LNCaP clone FGC (cell line): ENCODE data around the gene CLDN14.

Experiments used
- DNase-seq: peaks from one replicate; pipeline ENCODE4 v3.0.0-alpha.2; 2011; ENCODE audit warnings: low read depth
- H3K4me3 ChIP-seq: 2 replicates; pipeline ENCODE4 v1.5.1; 2011; ENCODE audit warnings: mild to moderate bottlenecking, low read depth, low read length, control low read depth
- TF ChIP-seq, protein P1 (sequence below): IDR thresholded peaks from 2 replicates; pipeline ENCODE4 v1.5.1; 2012; ENCODE audit warnings: mild to moderate bottlenecking; ENCODE audit not compliant: control insufficient read depth, insufficient read depth; ENCODE audit errors: extremely low read depth

Gene CLDN14

DNA sequence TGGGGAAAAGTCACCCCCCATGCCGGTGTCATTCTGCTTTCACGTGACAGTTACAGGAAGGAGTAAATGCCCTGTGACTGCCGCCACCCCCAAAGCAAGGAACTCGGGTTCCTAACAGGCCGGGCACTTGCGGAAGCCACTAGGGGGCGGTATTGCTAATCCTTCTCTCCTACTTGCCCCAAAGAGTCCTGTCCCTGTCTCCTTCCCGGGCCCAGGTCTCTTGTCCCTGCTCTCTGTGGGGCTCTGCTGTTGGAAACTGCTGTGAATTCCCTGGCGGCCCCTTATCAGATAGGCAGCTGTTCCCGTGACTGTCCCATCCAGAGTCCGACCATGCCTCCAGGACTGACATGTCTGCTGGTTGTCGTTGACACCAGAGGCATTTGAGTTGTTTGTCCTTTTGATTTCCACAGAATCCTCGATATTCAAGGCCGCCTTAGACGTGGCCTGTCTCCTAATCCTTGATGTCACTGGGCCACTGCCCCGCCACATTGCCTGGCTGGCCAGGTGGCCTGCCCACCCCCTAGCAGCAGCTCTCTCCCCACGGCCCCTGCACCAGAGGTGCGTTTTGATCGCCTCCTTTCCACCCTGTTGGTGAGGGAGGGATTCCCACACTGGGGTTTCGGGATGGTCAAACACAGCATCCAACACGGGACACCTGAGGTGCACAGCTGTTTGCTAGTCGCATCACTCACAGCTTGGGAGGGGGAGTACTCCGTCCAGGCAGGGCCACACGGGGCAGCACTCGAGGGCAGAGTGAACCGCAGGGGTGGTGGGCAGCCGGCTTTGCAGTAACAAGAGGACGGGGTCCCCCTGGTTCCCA, 57.4 kb downstream of the CLDN14 start:
- H3K4me3 ChIP-seq = no peak overlapping the region
- peak; percentile 10 for DNase-seq
- TF ChIP-seq, protein P1, sequence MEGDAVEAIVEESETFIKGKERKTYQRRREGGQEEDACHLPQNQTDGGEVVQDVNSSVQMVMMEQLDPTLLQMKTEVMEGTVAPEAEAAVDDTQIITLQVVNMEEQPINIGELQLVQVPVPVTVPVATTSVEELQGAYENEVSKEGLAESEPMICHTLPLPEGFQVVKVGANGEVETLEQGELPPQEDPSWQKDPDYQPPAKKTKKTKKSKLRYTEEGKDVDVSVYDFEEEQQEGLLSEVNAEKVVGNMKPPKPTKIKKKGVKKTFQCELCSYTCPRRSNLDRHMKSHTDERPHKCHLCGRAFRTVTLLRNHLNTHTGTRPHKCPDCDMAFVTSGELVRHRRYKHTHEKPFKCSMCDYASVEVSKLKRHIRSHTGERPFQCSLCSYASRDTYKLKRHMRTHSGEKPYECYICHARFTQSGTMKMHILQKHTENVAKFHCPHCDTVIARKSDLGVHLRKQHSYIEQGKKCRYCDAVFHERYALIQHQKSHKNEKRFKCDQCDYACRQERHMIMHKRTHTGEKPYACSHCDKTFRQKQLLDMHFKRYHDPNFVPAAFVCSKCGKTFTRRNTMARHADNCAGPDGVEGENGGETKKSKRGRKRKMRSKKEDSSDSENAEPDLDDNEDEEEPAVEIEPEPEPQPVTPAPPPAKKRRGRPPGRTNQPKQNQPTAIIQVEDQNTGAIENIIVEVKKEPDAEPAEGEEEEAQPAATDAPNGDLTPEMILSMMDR = peak; percentile 60

DNA sequence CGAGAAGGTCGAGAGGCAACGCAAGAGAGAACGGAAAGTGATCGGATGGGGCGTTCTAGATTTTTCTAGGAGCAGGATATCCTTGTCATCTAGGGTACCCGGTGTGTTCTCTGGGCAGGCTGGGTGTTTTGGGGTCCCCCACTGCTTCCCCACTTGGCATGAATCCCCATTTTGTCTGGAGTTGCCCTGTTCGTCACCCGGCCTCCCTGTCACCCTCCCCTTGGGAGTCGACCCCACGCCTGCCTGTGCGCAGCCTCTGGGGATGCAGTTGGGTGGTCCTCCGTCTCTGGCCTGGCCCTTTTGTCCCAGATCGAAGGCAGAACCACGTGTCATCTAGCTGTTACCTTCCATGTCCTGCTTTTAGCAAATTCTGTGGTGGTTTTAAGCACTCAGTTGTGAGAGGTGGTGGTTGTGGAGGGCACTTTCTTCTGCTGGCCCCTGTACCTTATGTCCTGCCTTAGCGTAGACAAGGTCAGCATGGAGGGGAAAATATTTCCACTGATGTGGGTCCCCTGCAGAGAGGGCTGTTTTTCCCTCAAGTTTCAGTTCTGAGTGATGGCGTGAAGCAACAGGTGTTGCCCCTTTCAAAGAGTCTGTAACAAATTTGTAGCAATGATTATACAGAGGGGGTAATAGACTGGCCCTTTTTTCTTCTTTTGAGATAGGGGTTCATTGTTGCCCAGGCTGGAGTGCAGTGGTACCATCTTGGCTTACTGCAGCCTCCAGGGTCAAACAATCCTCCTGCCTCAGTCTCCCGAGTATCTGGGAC, 59.2 kb downstream of the CLDN14 start:
- DNase-seq = no peak
- no peak overlapping the region for H3K4me3 ChIP-seq
- TF ChIP-seq, protein P1 = no peak

DNA sequence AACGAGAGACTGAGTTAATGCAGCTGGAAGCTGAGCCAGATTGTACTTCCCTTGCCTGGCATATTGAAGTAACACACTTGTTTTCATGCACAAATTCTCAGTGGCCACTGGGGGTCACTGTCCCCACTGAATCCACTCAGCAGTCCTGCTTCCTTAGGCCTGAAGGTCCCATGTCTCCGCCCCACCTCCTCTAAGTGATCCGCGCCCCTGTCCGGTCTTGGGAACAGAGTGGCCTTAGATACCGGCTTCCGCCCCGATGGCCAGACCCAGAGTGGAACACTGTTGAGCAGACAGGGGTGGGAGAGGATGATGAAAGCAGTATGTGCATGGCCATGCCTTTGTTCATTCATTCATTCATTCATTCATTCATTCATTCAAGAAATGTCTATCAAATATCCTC, 59.9 kb downstream of the CLDN14 start:
- peak; percentile 81 for DNase-seq
- TF ChIP-seq, protein P1 = peak; percentile 92
- H3K4me3 ChIP-seq = no peak overlapping the region

DNA sequence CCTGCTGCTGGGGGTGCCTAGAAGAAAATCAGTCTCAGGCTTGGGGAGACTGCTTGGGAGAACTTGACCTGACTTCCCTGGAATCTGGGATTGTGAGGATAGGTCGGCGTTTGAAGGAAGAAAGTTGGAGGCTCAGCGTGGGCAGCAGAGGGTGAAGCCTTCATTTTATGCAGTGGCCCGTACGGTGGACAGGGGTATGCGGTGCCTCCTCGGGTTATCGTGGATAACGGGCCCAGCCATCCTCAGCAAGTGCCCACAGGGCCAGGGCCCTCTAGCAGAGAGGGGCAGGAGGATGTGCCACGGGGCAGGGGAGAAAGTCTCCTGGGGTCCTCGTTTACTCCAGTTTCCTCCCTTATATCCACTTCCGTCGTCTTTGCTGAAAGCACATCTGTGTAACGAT, 60.7 kb downstream of the CLDN14 start:
- DNase-seq = no peak
- TF ChIP-seq, protein P1 = no peak
- H3K4me3 ChIP-seq = no peak overlapping the region

DNA sequence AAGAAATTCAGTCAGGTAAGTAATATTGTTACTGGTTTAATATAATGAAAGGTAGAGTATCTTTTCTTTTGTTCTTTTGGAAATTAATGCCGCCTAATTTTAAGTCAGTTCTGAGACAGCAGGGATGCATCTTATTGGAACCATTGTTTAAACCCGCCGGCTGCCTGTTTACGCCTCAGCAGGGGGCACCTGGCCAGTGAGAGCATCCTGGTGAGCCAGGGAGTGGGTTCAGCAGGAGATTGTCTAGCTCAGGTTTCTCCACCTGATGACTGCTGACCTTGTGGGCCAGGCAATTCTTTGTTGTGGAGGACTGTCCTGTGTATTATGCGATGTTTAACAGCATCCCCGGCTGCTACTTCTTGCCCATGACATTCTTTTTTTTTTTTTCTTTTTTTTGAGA, 64.5 kb downstream of the CLDN14 start:
- no peak for DNase-seq
- H3K4me3 ChIP-seq = no peak overlapping the region
- TF ChIP-seq, protein P1 = no peak

DNA sequence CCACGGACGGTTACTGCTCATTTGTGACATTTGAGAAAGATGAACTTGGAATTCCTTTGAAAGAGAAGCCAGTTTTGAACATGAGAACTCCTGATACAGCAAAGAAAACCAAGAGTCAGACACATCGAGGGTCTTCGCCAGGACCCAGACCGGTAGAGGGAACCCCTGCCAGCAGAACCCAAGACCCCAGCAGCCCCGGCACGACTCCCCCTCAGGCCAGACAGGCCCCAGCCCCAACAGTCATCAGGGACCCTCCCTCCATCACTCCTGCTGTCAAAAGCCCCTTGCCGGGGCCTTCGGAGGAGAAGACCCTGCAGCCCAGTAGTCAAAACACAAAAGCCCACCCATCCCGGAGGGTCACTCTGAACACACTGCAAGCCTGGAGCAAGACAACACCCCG, 67.0 kb downstream of the CLDN14 start:
- no peak overlapping the region for H3K4me3 ChIP-seq
- TF ChIP-seq, protein P1 = no peak
- no peak for DNase-seq

DNA sequence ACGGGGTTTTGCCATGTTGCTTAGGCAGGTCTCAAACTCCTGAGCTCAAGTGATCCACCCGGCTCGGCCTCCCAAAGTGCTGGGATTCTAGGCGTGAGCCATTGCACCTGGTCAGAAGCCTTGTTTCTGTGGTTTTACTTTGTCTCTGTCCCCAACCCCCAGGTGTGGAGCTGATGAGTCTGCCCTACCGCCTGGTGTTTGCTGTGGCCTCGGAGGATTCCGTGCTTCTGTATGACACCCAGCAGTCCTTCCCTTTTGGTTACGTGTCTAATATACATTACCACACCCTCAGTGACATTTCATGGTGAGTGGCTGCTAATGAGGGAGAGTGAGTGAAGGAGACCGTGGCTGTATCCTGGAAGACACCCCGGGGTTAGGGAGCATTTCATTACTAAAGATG, 68.6 kb downstream of the CLDN14 start:
- TF ChIP-seq, protein P1 = no peak
- DNase-seq = no peak
- H3K4me3 ChIP-seq = no peak overlapping the region
